Measurements from ENCODE around the gene HAAO.

The HAAO gene

DNA sequence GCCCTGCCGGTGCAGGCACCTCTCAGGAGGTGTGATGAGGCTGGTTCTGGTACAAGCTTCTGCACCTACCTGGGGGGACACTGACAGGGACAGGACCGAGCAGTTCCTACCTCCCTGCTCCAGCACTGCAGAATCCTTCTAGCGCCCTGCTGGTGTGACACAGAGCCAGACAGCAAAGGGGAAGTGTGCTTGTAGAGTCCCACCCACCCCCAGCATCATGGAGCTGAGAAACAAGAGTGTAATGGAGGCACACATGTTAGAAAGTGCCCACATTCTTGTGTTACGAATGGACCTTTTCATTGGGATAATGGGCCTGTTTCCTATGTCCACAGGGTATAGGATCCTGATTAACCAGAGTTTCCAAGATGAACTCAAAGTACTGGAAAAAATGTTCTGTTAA is 66.7 kb downstream of the HAAO start:
- DNase-seq: no peak
- H3K27me3 ChIP-seq (replicated peaks; ENCODE audit: insufficient read depth, low read length): no peaks in the 10 kb centered on the region
- H3K9me2 ChIP-seq (replicated peaks; ENCODE audit: insufficient read depth, low read length): no peaks in the 10 kb centered on the region
- no peak overlapping the region for H3K27ac ChIP-seq (ENCODE audit: low read length)
- no peaks in the 10 kb centered on the region for H4K20me1 ChIP-seq (ENCODE audit: insufficient read depth, low read length)
- no peak for TF ChIP-seq EZH2phosphoT487 (IDR thresholded peaks at IDR 0.05; ENCODE audit: low read length)
- TF ChIP-seq, protein P1, sequence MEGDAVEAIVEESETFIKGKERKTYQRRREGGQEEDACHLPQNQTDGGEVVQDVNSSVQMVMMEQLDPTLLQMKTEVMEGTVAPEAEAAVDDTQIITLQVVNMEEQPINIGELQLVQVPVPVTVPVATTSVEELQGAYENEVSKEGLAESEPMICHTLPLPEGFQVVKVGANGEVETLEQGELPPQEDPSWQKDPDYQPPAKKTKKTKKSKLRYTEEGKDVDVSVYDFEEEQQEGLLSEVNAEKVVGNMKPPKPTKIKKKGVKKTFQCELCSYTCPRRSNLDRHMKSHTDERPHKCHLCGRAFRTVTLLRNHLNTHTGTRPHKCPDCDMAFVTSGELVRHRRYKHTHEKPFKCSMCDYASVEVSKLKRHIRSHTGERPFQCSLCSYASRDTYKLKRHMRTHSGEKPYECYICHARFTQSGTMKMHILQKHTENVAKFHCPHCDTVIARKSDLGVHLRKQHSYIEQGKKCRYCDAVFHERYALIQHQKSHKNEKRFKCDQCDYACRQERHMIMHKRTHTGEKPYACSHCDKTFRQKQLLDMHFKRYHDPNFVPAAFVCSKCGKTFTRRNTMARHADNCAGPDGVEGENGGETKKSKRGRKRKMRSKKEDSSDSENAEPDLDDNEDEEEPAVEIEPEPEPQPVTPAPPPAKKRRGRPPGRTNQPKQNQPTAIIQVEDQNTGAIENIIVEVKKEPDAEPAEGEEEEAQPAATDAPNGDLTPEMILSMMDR (IDR thresholded peaks at IDR 0.05; ENCODE audit: low read length): no peak
- H3K4me1 ChIP-seq (ENCODE audit: low read length): no peaks in the 10 kb centered on the region
- no peaks in the 10 kb centered on the region for H3F3A ChIP-seq (ENCODE audit: insufficient read depth, low read length)
- no peak overlapping the region for H3K4me2 ChIP-seq (ENCODE audit: low read depth, low read length)
- no peaks in the 10 kb centered on the region for H3K9me3 ChIP-seq (replicated peaks; ENCODE audit: insufficient read depth, low read length)
- H2AFZ ChIP-seq (ENCODE audit: low read length): no peak overlapping the region
- H3K36me3 ChIP-seq (replicated peaks; ENCODE audit: insufficient read depth, low read length): no peaks in the 10 kb centered on the region
- no peaks in the 10 kb centered on the region for H3K79me2 ChIP-seq (ENCODE audit: low read length)
- H3K9ac ChIP-seq (ENCODE audit: low read length): no peak overlapping the region
- no peak overlapping the region for H3K4me3 ChIP-seq (ENCODE audit: low read length)

GRCh38 chr2:42724886-42725285 is 67.5 kb downstream of the HAAO start:
- DNase-seq: no peak
- Histone ChIP-seq H2AFZ (ENCODE audit: low read length) (no peak overlapping the region), H3K27ac (ENCODE audit: low read length) (no peak overlapping the region), H3K4me1 (ENCODE audit: low read length) (no peaks in the 10 kb centered on the region), H3F3A (ENCODE audit: insufficient read depth, low read length) (no peaks in the 10 kb centered on the region), H3K9me2 (replicated peaks; ENCODE audit: insufficient read depth, low read length) (no peaks in the 10 kb centered on the region), H3K36me3 (replicated peaks; ENCODE audit: insufficient read depth, low read length) (no peaks in the 10 kb centered on the region), H3K79me2 (ENCODE audit: low read length) (no peaks in the 10 kb centered on the region), H3K4me2 (ENCODE audit: low read depth, low read length) (no peak overlapping the region), H3K9me3 (replicated peaks; ENCODE audit: insufficient read depth, low read length) (no peaks in the 10 kb centered on the region), H3K27me3 (replicated peaks; ENCODE audit: insufficient read depth, low read length) (no peaks in the 10 kb centered on the region), H3K4me3 (ENCODE audit: low read length) (no peak overlapping the region), H3K9ac (ENCODE audit: low read length) (no peak overlapping the region), H4K20me1 (ENCODE audit: insufficient read depth, low read length) (no peaks in the 10 kb centered on the region)
- TF ChIP-seq, protein P1 (IDR thresholded peaks at IDR 0.05; ENCODE audit: low read length): no peak
- TF ChIP-seq EZH2phosphoT487 (IDR thresholded peaks at IDR 0.05; ENCODE audit: low read length) (no peak), EZH2 (optimal IDR thresholded peaks at IDR 0.05; ENCODE audit: low read depth, low read length) (no peak)

DNA sequence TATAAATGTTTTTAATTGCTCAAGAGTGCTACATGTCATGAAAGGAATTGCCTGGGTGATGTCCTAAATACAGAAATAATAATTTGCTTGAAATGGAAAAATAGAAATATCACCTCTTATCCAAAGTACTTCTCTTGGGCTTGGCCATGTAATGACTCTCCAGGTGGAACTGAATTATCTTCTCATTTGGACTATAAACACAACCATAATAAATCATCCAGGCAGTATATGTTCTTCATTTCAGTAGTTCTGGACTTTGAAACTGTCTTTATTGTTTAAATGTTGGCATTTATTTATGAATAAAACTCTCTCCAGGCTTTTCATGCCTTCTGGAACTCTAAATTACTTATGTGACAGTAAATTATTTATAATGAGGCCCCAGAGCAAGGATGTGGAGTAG is 68.9 kb downstream of the HAAO start:
- no peaks in the 10 kb centered on the region for H3K9me2 ChIP-seq (replicated peaks; ENCODE audit: insufficient read depth, low read length)
- H3K4me1 ChIP-seq (ENCODE audit: low read length): no peaks in the 10 kb centered on the region
- H3K79me2 ChIP-seq (ENCODE audit: low read length): no peaks in the 10 kb centered on the region
- no peak overlapping the region for H3K4me3 ChIP-seq (ENCODE audit: low read length)
- H2AFZ ChIP-seq (ENCODE audit: low read length): no peak overlapping the region
- no peaks in the 10 kb centered on the region for H3K27me3 ChIP-seq (replicated peaks; ENCODE audit: insufficient read depth, low read length)
- DNase-seq: no peak
- H3K9ac ChIP-seq (ENCODE audit: low read length): no peak overlapping the region
- H4K20me1 ChIP-seq (ENCODE audit: insufficient read depth, low read length): no peaks in the 10 kb centered on the region
- H3K27ac ChIP-seq (ENCODE audit: low read length): no peak overlapping the region
- no peaks in the 10 kb centered on the region for H3K36me3 ChIP-seq (replicated peaks; ENCODE audit: insufficient read depth, low read length)
- H3F3A ChIP-seq (ENCODE audit: insufficient read depth, low read length): no peaks in the 10 kb centered on the region
- no peak overlapping the region for H3K4me2 ChIP-seq (ENCODE audit: low read depth, low read length)
- TF ChIP-seq EZH2 (optimal IDR thresholded peaks at IDR 0.05; ENCODE audit: low read depth, low read length) (no peak), EZH2phosphoT487 (IDR thresholded peaks at IDR 0.05; ENCODE audit: low read length) (no peak)
- TF ChIP-seq, protein P1 (IDR thresholded peaks at IDR 0.05; ENCODE audit: low read length): no peak
- no peaks in the 10 kb centered on the region for H3K9me3 ChIP-seq (replicated peaks; ENCODE audit: insufficient read depth, low read length)

Data from MM.1S (cell line).